A172 (cell line): ENCODE data around the gene LASP1. TPM values are rescaled to one million over a fixed set of nuclear protein-coding genes. Genes with fewer than 3 reads are reported as not detected.
A peak's percentile ranks its signal among the peaks of the same experiment; 100 is the strongest.

ENCODE experiments used
- DNase-seq: peaks from one replicate; pipeline ENCODE4 v3.0.0-alpha.2; 2015; ENCODE audit warnings: low spot score
- total RNA-seq: library from RNA; depleted of rRNA; stranded (reverse); fragments of >200 nt; shearing (Covaris generic); gene quantifications from 2 replicates; pipeline ENCODE4 v1.2.3, GENCODE V29; 2014

The LASP1 gene
- total RNA-seq, 1 experiment from 2014 or later: 270 TPM

- no peak for DNase-seq
Observed at GRCh38 chr17:38885728-38886642, 16.1 kb downstream of the LASP1 start.

- DNase-seq: no peak
Observed at GRCh38 chr17:38886643-38887010, 16.8 kb downstream of the LASP1 start.

- DNase-seq: no peak
Observed at GRCh38 chr17:38888842-38889241, 19.0 kb downstream of the LASP1 start.

GRCh38 chr17:38889745-38890409 lies 20.0 kb downstream of the LASP1 start:
- no peak for DNase-seq

GRCh38 chr17:38890410-38890746 lies 20.5 kb downstream of the LASP1 start:
- no peak for DNase-seq

GRCh38 chr17:38891441-38891840 lies 21.6 kb downstream of the LASP1 start:
- DNase-seq: no peak

GRCh38 chr17:38892083-38892482 lies 22.2 kb downstream of the LASP1 start:
- DNase-seq: no peak

- no peak for DNase-seq
Observed at GRCh38 chr17:38892620-38893019, 22.8 kb downstream of the LASP1 start.

GRCh38 chr17:38893113-38893512 lies 23.3 kb downstream of the LASP1 start:
- DNase-seq: no peak

GRCh38 chr17:38893607-38894006 lies 23.7 kb downstream of the LASP1 start:
- no peak for DNase-seq

- DNase-seq: no peak
Observed at GRCh38 chr17:38894276-38894675, 24.4 kb downstream of the LASP1 start.

GRCh38 chr17:38896346-38896954 lies 26.6 kb downstream of the LASP1 start:
- DNase-seq: no peak

GRCh38 chr17:38897176-38897575 lies 27.3 kb downstream of the LASP1 start:
- no peak for DNase-seq

- DNase-seq: peak; percentile 71
Observed at GRCh38 chr17:38897671-38898290, 27.9 kb downstream of the LASP1 start.

GRCh38 chr17:38898291-38898679 lies 28.4 kb downstream of the LASP1 start:
- DNase-seq: no peak

- DNase-seq: peak; percentile 75
Observed at GRCh38 chr17:38898812-38899348, 29.0 kb downstream of the LASP1 start.

- DNase-seq: no peak
Observed at GRCh38 chr17:38899421-38899820, 29.6 kb downstream of the LASP1 start.

- DNase-seq: peak; percentile 100
Observed at GRCh38 chr17:38900978-38901656, 31.3 kb downstream of the LASP1 start.

GRCh38 chr17:38903404-38903803 lies 33.5 kb downstream of the LASP1 start:
- no peak for DNase-seq

- no peak for DNase-seq
Observed at GRCh38 chr17:38904892-38905291, 35.0 kb downstream of the LASP1 start.

GRCh38 chr17:38905375-38905774 lies 35.5 kb downstream of the LASP1 start:
- no peak for DNase-seq
